Gastrocnemius medialis (tissue), 4 donors: ENCODE results near the gene TULP3. TPM values are rescaled to one million over a fixed set of nuclear protein-coding genes. Genes with fewer than 3 reads are reported as not detected.

Source experiments
- total RNA-seq, 4 donors: library from RNA; depleted of rRNA; stranded (reverse); fragments of >200 nt; gene quantifications; one replicate each; pipeline versions ENCODE4 v1.1.0 to v1.2.3, GENCODE V29; 2016

Gene TULP3
- total RNA-seq, 4 donors from 2014 or later: 2.8 to 15.8 (median 11.2) TPM

Other genes with a start within 250 kb of the TULP3 start
- gene FKBP4, start 95.9 kb upstream of the TULP3 start, total RNA-seq: 10 to 100 TPM; 41.9 to 96.0 (median 53.0) TPM
- 1 to 10 TPM; 5.1 to 7.2 (median 5.9) TPM for gene ITFG2, start 78.2 kb upstream of the TULP3 start, total RNA-seq
- gene NRIP2, start 55.9 kb upstream of the TULP3 start, total RNA-seq: 1 to 10 TPM in 3 of 4 donors, not detected in 1; 1.3 to 5.2 (median 2.0) TPM
- gene TEX52, start 33.9 kb upstream of the TULP3 start, total RNA-seq: under 1 TPM in 1 of 4 donors, not detected in 3; 0.68 TPM
- gene FOXM1, start 13.7 kb upstream of the TULP3 start, total RNA-seq: 1 to 10 TPM in 1 of 4 donors, under 1 TPM in 1, not detected in 2; 0.95 to 1.1 TPM
- gene RHNO1, start 13.7 kb upstream of the TULP3 start, total RNA-seq: 10 to 100 TPM in 1 of 4 donors, 1 to 10 TPM in 3; 4.9 to 11.8 (median 6.7) TPM
- gene TEAD4, start 68.5 kb downstream of the TULP3 start, total RNA-seq: 100 to 1,000 TPM in 2 of 4 donors, 10 to 100 TPM in 2; 91.1 to 201 (median 122) TPM
- 1 to 10 TPM; 4.7 to 9.4 (median 7.4) TPM for gene TSPAN9, start 186.5 kb downstream of the TULP3 start, total RNA-seq